ENCODE measurements around the gene SPTBN5. TPM values are rescaled to one million over a fixed set of nuclear protein-coding genes. Genes with fewer than 3 reads are reported as not detected.

The SPTBN5 gene
- under 0.01 TPM in 2 replicates for total RNA-seq

DNA sequence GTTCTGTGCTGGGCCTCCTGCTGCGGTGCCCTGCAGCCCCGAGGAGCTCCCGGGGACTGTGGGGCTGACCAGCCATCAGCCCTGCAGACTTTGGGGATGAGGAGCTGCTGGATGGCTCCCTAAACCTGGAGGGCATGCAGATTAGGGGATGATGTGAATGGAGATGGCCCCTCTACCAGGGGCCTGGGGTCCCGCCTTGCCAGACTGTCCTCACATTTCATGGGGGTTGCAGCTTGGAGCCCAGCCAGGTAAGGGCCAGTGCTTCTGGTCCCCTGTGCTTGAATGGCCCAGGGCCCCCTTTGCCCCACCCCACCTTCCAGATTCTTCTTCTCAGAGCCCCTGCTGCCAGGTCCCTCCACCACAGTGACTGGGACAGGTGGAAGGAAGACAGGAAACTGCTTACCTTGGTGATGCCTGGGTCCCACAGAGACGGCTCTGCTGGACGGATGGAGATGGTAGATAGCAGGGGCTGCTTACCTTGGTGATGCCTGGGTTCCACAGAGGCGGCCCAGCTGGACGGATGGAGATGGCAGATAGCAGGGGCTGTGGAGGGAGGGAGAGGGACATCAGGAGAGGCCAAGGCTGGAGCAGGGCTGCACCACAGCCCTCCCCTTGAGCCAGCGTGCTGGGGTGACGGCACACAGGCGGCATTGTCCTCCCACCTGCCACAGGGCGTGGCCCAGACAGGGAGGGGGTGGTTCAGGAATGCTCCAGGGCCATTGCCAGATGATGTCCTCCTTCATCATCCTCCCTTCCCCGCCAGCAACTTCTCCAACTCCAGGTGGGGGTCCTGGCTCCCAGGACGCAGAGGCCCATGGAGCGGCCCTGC, at the start of gene SPTBN5:
TSS of gene SPTBN5 (minus strand) at position 632 of the 829 bp plus-strand sequence. CDS start at position 76, 556 bp downstream.

DNA sequence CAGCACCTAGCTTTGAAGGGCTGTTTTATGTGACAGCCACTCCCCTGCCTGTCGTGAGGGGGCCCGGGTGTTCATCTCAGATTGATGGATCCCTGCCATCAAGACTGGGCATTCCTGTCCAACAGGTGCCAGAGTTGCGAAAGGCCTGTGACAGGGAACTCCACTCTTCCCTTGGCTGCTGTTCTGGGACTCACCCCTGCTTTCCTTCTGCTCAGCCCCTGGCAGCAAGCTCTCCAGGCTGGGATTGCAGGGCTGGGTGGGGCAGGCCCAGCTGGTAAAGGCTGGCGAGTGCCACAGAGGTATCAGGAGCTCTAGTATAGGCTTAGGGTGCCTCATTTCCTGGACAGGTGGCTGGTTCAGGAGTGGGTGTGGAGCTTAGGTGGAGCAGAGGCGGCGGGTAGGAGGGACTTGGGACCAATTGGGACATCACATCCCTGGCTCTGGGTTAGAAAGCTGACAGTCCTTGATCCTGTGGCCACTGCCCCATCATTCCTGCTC, 55.4 kb downstream of the SPTBN5 start, which contains the start of gene PLA2G4B:
TSS of gene PLA2G4B (plus strand) at position 448 of the 498 bp plus-strand sequence. CDS start 67 bp downstream, outside the sequence.

DNA sequence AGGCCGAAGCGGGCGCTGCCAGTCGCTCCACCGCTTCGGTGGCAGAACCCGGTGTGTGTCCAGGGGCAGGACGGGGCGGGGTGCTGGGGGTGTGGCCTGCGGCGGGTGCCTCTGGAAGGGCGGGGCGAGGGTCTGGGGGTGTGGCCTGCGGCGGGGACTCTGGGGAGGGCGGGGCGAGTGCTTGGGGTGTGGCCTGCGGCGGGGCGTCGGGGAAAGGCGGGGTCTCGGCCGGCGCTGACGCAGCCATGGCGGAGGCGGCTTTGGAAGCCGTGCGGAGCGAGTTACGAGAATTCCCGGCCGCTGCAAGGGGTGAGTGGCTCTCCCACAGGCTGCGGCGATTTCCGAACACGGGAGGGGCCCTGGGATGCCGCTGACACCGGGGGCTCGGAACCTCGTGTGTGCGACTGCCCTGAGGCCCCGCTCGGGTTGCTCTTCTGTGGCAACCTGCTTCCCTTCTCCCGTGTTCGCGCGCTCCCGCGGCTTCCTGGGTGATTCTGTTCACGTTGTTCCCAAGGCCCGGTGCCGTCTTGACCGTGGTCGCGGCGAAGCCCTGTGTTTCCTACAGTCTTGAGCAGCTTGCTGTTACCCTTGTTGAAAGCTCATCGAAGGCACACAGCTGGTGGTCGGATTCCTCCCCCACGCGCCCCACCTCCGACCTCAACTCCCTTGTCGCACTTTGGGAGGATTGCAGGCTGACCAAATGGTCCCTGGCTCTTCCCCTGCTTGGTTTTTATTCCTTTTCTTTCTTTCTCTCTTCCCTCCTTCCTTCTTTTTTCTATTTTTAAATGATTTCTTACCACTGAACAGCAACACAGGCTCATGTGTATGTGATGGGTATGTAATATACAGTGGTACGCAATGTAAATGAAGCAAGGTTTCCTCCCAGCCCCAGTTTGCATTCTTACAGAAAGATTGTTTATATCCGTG, 65.7 kb downstream of the SPTBN5 start, which contains the start of gene JMJD7:
TSS of gene JMJD7 (plus strand) at position 213 of the 927 bp plus-strand sequence. CDS start at position 246, 33 bp downstream.

Other genes starting within 250 kb of the SPTBN5 start
- gene MGA, start 233.6 kb downstream of the SPTBN5 start, total RNA-seq, result 7.4 and 7.7 TPM in 2 replicates
- 9.9 and 10.1 TPM in 2 replicates for gene MAPKBP1, start 119.6 kb downstream of the SPTBN5 start, total RNA-seq
- 5.9 and 6.6 TPM in 2 replicates for gene JMJD7, start 66.0 kb downstream of the SPTBN5 start, total RNA-seq
- gene PLA2G4B, start 55.2 kb downstream of the SPTBN5 start, total RNA-seq, result 0.45 and 1.5 TPM in 2 replicates
- gene EHD4, start 78.5 kb upstream of the SPTBN5 start, total RNA-seq, result 25.9 and 27.4 TPM in 2 replicates
- not detected in 2 replicates for gene PLA2G4E, start 127.0 kb upstream of the SPTBN5 start, total RNA-seq
- not detected in 2 replicates for gene PLA2G4D, start 200.5 kb upstream of the SPTBN5 start, total RNA-seq